ENCODE data around the gene FAM120C.
A peak's percentile ranks its signal among the peaks of the same experiment; 100 is the strongest.

The FAM120C gene, protein sequence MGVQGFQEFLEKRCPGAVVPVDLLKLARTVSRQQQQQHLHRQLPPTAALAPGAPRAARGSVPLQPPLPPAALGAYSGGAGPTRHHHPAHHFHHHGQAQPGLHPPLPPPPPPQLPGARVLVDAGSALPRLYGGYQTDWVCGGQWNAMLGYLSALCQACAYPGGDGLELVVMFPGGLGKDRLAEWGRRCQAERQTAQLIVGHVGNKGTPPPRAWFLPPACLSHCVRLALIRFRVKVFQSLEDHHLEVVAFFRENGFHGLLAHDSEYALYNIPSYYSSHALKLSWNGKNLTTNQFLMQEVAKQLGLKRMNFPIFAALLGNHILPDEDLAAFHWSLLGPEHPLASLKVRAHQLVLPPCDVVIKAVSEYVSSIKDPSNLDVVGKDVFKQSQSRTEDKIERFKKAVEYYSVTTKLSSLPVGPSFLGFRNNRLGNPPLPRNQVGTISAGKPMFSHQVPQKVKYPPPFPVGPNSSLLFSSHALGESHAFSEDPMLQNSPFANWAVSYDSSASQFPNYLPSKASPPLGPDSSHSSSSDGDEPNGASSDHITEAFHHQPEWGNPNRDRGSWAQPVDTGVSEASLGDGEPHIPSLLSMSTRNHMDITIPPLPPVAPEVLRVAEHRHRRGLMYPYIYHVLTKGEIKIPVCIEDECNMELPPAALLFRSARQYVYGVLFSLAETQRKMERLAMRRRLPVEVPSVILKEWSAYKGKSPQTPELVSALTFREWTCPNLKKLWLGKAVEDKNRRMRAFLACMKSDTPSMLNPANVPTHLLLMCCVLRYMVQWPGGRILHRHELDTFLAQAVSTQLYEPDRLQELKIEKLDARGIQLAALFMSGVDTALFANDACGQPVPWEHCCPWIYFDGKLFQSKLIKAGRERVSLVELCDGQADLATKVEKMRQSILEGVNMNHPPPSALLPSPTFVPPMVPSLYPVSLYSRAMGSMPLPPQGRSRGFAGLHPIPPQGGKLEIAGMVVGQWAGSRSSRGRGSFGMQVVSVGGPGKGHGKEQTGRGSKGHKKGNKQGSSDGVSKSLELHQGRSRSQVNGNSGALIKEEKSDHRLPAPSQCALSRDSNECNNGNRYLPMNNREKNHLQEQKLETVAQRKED

DNA sequence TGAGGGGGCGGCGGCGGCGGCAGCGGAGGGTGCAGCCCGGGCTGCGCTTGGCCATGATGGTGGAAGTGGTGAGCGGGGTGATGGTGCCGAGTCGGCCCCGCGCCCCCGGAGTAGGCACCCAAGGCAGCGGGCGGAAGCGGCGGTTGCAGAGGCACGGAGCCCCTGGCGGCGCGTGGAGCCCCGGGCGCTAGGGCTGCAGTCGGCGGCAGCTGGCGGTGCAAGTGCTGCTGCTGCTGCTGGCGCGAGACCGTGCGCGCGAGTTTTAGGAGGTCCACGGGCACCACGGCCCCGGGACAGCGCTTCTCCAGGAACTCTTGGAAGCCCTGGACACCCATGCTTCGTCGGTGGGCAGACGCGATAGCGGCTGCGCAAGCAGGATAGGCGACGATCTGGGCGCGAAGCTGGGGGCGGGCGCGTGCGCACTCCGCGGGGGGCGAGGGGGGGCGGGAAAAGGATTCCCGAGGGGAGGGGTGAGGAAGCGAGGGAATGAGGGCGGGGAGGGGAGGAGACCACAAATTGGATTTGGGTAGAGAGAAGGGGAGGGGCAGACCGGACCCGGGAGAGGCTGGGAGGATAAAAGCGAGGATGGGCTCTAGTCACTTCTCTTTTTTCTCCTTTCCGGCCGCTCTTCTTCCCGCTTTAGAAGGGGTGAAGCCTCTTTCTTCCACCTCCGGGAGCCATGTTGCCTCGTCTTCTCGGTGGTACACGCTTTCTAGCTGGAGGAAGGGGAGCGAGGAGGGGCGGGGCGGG lies at the start of gene FAM120C:
Gene FAM120C, minus strand, starts transcription at position 391 of the 750 bp plus-strand sequence. Its CDS starts 56 bp downstream, at position 335.
- DNase-seq (ENCODE audit: low spot score) = peak; percentile 78

DNA sequence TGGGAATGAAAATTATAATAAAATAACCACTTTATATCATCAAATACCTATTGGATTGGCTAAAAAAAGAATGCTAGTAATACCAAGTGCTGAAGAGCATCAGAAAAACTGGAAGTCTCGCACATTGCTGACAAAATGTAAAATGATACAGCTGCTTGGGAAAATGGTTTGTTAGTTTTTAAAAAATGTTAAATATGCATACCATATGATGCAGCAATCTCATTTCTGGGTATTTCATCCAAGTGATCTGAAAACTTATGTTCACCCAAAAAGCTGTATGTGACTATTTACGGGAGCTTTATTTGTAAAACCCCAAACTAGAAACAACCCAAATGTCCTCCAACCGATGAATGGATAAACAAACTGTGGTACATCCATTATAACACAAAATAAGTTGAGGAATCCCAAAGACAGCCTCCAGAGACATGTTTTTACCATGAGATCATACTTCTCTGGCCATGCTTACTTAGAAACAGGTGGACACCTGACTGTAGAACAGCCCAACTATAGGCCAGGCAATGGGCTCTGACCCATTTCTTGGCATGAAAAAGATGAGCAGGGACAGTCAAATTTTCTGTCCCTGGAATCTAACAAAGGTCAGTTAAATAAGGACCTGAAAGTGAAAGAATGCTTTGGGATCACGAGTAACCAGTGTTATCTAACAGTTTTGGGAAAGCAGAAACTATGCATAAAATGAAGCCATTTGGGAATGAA lies 47.5 kb upstream of the FAM120C start:
- no peak for DNase-seq (ENCODE audit: low spot score)

DNA sequence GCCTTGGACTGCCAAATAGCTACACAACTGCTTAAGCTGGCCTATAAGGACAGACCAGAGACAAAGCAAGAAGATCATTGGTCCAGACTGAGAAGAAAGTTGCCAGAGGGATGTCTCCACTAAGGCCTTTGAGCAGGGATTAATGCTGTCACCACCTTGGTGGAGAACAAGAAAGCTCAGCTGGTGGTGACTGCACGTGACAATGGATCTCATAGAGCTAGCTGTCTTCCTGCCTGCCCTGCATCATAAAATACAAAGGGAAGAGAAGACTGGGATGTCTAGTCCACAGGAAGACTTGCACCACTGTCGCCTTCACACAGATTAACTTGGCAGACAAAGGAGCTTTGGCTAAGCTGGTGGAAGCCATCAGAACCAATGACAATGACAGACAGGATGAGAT lies 40.5 kb upstream of the FAM120C start:
- no peak for DNase-seq (ENCODE audit: low spot score)

DNA sequence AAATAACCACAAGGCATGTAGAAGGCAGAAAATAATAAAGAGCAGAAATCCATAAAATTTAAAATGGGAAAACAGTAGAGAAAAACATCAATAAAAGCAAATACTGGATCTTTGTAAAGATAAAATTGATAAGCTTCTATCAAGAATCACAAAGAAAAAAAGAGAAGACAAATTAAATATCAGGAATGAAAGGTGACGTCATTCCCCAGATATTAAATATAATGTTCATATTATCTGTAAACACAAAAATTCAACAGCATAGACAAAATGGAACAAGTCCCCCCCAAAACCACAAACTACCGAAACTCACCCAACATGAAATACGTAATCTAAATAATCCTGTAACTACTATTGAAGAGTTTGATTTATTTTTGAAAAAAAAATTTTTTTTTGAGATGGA lies 30.5 kb upstream of the FAM120C start:
- DNase-seq (ENCODE audit: low spot score) = no peak

DNA sequence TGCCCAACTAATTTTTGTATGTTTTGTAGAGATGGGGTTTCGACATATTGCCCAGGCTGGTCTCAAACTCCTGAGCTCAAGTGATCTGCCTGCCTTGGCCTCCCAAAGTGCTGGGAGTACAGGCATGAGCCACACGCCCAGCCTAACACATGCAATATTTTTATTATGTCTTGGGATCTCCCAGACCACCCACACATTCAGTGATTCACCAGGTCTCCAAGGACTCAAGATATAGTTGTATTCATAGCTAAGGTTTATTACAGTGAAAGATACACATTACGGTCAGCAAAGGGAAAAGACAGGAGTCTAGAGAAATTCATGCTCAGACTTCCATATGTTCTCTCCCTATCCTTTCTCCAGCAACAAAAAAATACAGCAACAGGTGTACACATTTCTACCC lies 25.5 kb upstream of the FAM120C start:
- no peak for DNase-seq (ENCODE audit: low spot score)

DNA sequence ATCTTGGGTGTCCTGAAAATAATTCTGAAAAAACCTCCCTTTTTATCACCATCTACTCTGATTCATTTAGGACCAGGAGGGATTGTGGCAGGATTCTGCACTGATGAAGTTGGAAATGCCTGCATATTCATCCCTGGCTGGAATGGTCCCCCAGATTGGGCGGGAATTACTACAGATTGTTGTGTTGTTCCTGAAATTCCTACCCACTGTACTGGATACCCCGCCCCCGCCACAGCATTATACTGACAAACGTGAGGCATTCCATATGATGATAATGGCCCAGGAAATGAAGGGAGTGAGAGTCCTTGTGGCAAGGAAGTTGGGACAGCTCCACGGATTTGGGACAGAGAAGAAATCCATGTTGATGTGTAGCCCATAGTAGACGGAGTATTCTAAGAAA lies 15.2 kb upstream of the FAM120C start:
- no peak for DNase-seq (ENCODE audit: low spot score)

DNA sequence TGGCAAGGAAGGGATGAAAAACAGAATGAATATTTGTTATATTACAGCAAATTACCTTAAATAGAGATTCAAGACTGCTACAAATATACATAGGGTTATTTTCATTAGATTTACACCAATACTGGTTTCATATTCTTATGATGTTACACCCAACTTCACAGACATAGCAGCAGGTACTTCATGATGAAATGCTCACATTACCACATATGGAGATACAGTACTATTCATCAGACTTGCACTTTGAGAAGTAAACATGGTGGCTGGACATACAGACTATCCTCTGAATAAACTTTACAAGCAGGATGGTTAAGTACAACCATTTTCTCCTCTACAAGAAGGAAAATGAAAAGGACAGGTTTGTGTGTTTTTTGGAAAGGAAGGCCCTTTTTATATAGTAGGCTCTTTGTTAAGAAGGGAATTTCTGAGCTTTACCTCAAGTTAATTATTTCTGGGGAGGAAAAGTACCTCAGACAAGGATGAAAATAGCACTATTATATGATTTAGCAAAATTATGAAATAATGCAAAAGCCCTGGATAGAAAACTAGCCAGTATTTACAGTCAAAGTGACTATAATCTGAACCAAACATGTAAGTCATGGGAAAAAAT lies 12.0 kb upstream of the FAM120C start:
- DNase-seq (ENCODE audit: low spot score) = no peak

DNA sequence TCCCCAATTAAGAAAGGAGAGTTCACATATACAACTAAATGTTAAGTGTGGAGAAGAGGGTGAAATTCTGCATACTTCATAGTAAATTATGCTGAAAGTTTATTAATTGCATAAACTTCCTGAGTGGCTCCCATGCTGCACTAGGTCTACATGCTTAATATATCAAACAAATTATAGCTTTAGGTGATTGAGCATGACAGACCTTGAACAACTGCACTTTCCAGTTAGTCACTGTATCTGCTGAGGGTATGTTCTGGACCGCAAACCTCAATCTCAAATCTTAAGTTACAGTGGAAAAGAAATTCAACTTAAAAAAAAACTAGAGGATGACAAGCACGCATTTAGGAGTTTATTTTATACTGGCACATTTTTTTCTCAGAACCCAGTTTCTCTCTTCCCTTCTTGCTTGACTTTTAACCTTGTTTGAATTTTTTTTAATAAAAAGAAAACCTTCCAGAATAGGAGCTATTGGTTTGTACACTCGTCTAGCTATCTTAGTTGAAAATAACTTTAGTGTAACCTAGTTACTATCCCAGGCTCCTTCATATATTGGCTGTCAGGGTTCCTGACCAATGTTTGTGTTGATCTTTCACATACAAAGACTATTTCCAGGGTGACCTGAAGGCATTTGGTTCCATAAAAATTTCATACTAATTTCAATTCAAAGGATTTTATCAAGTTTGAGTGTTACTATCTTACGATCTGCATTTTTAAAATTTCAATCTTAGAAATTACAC lies 10.2 kb upstream of the FAM120C start:
- no peak for DNase-seq (ENCODE audit: low spot score)

DNA sequence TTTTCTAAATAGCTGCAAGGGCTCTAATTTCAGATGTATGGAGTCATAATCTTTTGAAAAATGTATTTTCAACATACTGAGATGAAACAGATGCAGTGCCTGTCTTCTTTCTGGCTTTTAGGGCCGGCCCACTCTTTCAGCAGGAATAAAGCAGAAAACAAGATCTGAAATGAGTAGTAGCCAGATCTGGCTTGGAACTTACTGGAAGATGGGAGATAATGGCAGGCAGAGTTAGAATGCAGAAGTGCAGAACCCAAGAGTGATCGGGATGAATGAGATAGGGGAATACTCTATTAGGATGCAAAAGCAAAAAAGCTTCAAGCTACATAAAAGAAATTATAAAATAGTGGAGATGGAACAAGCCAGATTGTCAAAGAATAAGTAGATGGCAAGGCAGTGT lies 1.4 kb upstream of the FAM120C start:
- DNase-seq (ENCODE audit: low spot score) = no peak

DNA sequence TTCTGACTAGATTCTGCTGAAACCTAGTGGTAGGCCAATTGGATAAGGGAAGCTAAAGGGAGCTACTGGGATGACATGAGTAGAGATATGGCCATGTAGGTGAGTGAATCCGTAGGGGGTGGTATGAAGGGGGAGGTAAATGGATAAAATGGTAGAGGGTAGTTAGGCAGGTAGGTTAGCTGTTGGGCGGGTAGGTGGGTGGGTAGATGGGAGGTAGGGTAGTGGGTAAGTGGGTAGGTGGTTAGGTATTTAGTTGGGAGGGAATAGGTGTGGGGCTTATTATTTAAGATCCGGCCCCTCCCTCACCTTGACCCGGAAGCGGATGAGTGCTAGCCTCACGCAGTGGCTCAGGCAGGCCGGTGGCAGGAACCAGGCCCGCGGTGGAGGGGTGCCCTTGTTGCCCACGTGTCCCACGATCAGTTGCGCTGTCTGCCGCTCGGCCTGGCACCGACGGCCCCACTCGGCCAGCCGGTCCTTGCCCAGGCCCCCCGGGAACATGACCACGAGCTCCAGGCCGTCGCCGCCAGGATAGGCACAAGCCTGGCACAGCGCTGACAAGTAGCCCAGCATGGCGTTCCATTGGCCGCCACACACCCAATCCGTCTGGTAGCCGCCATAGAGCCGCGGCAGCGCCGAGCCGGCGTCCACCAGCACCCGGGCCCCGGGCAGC lies 725 bp downstream of the FAM120C start:
- DNase-seq (ENCODE audit: low spot score) = peak; percentile 78

DNA sequence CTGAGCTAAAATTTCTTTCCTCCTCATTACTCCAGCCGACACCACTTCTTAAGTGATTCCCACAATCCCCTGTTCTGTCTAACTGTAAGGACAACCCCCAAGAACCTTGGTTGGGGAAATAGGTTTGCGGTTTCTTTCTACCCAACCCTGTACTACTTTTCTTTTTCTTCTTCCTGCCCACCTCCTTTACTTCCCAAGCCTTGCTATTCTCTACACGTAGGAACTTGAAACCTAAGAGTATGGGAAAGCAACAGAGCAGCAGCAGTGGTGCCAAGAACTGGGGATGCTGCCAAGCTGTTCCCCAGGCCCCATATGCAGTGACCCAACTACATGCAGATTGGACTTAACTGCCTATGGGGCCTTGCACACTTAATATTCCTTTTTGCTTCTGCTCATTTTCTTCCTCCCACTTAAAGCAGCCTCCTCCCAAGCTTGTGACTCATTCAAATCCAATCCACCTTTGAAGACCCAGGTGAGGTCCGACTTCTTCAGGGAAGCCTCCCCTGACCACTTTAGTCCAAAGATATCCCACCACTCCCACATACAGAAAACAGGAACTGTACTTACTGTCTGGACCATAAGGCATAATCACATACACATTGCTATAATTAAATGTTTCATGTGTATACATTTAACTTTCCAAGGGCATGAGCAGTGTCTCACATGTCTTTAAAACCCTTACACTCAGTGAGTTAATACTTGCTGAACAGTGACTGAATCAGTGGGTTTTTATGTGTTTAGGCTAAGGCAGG lies 1.7 kb downstream of the FAM120C start:
- DNase-seq (ENCODE audit: low spot score) = no peak

DNA sequence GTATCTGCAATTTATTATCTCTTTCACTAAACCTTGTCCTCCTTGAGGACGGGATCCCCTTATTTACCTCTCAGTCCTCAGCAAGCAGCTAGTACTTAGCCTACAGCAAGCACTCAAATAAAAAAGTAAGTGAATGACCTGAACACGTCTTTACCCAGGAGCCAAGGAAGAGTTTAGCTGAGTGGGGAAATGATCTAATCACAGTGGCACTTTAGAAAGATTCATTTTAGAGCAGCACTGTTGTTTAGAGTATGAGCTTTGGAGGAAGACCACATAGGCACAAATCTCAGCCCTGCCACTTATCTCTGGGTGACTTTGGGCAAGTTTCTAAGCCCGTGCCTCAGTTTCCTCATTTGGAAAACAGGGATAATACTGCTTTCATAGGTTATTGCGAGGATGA lies 2.7 kb downstream of the FAM120C start:
- no peak for DNase-seq (ENCODE audit: low spot score)

DNA sequence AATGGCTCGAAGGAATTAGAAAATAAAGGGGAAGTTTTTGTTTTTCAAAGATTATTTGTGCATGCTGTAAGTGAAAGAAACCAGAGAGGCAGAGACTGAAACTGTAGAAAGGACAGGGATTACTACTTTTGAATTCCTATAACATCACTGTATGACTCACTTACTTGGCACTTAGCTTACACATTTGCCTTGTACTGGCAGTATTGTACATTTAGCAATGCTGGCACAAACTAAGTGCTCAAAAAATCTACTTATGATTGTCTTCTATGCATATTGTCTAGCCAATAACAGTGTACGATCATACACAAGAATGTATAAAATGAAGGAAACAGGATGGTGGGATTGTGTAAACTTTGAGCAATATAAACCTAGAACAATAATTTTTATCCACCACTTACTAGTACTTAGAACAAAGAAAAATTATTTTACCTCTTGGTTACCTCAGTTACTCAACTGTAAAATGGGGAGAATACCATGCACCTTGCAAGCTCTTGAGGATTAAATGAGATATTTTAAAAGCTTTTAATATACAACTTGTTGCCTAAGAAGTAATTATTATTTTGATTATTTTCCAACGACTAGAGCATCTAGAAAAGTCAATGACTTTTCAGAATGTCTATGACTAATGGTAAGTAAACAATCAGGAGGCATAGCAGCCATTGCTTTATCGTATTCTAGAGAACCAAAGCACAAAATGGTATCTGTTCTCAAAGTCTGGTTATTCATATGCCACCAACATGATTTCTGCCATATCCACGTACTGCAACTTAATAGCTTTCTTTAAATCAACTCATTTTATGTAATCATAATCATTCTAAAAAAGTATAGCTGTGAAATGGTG lies 4.7 kb downstream of the FAM120C start:
- DNase-seq (ENCODE audit: low spot score) = no peak

DNA sequence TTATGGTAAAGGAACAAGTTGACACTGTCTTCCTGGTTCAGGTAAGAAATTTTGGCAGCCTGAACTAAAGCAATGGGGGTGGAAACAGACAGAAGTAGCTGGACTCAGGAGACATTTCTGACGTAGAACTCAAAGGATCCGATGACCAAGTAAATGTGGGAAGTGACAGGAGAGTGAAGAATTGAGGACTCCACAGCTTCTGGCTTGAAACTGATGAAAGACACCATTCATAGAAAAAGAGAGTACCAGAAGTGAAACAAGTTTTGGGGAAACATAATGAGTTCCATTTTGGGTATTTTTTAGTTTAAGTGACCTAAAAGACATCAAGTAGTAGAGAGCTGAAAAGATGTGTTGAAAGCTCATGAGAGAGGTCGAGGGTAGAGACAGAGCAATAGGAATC lies 5.7 kb downstream of the FAM120C start:
- no peak for DNase-seq (ENCODE audit: low spot score)

DNA sequence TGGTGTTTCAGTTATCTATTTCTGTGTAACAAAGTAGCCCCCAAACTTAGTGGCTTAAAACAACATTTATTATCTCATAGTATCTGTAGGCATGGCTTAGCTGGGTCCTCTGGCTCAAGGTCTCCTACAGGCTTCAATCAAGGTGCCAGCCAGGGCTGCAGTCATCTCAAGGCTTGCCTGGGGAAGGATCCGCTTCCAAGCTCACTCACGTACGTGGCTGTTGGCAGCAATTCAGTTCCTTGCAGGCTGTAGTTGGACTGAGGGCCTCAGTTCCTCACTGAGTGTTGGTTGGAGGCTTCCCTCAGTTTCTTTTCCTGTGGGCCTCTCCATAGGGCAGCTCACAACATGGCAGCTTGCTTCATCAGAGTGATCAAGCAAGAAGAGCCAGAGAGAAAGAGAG lies 9.3 kb downstream of the FAM120C start:
- DNase-seq (ENCODE audit: low spot score) = no peak

DNA sequence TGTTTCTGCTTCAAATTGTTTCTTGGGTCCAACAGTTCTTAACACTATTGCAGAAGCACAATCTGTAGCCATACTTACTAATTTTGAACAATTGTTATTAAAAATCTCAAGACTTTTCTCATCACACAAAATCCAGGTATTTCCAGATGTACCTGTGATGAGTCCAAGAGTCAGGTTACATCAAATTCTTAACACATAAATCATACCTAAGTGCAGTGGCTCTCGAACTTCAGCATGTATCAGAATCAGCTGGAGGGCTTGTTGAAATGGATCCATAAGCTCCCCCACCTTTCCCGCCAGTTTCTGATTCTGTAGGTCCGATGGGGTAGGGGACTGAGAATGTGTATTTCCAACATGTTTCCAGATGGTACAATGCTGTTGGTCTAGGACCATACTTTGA lies 10.6 kb downstream of the FAM120C start:
- no peak for DNase-seq (ENCODE audit: low spot score)

DNA sequence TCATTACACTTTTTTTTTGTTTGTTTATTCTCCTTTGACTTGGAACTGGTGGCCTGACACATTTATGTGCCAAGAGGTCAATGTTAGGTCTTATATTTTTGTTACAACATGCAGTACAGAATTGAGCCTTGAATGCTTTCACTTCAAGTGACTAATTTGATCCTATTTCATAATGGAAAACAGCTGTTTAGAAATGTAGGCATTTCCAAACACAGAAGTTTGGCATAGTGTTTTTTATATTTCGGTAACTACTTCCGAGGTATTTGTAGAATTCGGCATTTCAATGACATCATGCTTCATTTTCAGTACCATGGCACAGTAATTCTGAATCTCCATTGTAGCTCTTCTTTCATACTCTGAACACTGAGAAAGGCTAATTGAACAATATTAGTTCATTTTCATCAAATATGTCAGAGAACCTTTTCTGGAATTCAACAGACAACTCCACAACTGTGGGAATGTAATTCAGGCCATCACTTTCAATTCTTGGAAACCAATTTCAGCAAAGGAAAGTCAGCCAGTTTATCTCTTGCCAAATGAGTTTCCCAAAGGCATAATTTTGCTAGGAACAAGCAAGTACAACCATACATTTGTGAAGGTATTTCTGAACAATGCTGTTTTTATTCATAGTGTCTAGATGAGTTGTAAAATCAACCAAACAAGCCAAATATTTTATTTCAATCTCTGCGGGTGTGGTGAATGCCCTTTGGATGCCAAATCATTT lies 11.4 kb downstream of the FAM120C start:
- DNase-seq (ENCODE audit: low spot score) = no peak

Data from cerebellar cortex (tissue), 1 donor.